Skeletal muscle tissue (tissue), 4 donors: ENCODE data around the gene NAXE. TPM values are rescaled to one million over a fixed set of nuclear protein-coding genes. Genes with fewer than 3 reads are reported as not detected.

Experiments
- H3K27ac ChIP-seq: one replicate; pipeline ENCODE4 v1.7.0; 2013; ENCODE audit warnings: mild to moderate bottlenecking, low read depth, low read length, inconsistent platforms
- H3K27me3 ChIP-seq, 3 donors: one replicate each; pipeline ENCODE4 v1.7.0; 2013; ENCODE audit warnings: low read length in 3 of 3; ENCODE audit not compliant: control insufficient read depth in 3 of 3, insufficient read depth in 3 of 3
- H3K36me3 ChIP-seq, 3 donors: one replicate each; pipeline ENCODE4 v1.7.0; 2013; ENCODE audit warnings: low read length in 3 of 3; ENCODE audit not compliant: control insufficient read depth in 3 of 3, insufficient read depth in 3 of 3
- H3K4me1 ChIP-seq, 3 donors: one replicate each; pipeline ENCODE4 v1.7.0; 2013; ENCODE audit warnings: low read length in 3 of 3, mild to moderate bottlenecking in 3 of 3; ENCODE audit not compliant: control insufficient read depth in 3 of 3, insufficient read depth in 3 of 3
- H3K4me3 ChIP-seq, 3 donors: one replicate each; pipeline ENCODE4 v1.7.0; 2013; ENCODE audit warnings: low read length in 3 of 3
- H3K9ac ChIP-seq, 3 donors: one replicate each; pipeline ENCODE4 v1.7.0; 2013; ENCODE audit warnings: low read length in 3 of 3, mild to moderate bottlenecking in 3 of 3, moderate library complexity in 2 of 3, low read depth in 1 of 3
- H3K9me3 ChIP-seq, 3 donors: one replicate each; pipeline ENCODE4 v1.7.0; 2013; ENCODE audit warnings: low read length in 3 of 3; ENCODE audit not compliant: control insufficient read depth in 3 of 3
- total RNA-seq: library from RNA; depleted of rRNA; stranded (reverse); fragments of >200 nt; gene quantifications from one replicate; pipeline ENCODE4 v1.2.3, GENCODE V29; 2014
- donor health status: Osteomylitis.

NAXE gene
- total RNA-seq, 1 donor from 2014 or later: 27.1 TPM

DNA sequence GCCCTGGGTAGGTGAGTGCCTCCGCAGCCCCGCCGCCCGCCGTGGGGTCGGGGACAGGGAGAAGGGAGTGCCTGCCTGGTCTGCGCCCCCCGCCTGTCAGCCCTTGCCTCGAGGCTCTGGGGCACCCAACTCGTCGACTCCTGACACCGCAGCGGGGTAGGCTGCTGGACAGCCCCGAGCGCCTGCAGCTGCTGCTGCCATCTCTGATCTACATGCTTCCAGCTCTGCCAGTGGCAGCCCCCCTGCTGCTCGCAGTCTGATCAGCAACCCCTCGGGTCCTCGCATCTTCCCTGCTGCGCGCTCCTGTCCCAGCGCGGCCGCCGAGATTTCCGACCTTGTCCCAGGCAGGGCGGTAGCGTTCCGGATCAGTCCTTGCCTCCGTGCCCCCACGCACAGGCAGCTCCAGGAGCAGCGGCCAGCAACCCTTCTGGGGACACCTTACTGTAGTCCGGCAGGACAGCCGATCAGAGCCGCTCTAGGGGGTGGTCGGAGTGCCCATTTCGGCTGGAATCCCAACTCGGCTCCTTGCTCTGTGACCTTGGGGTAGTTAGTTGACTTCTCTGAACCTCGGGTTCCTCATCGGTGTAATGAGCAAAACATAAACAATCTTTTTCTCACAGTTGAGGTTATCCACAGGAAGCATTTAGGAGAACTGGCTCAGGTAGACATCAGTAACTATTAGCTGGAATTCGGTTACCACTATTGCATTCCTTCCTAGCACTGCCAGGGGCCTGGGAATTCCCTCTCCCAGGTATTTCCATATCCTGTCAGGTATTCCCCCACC is 50.9 kb downstream of the NAXE start:
- peaks cover 17 to 34% (median 33%) of the 10 kb centered on the region in 3 donors for H3K4me1 ChIP-seq
- peaks cover 61 to 76% (median 68%) of the 10 kb centered on the region in 3 donors for H3K27me3 ChIP-seq
- H3K4me3 ChIP-seq: peak overlapping the region in 1 of 3 donors; percentile 41
- no peaks in the 10 kb centered on the region for H3K36me3 ChIP-seq
- no peak overlapping the region for H3K27ac ChIP-seq
- no peak overlapping the region for H3K9ac ChIP-seq
- no peaks in the 10 kb centered on the region for H3K9me3 ChIP-seq

- H3K4me1 ChIP-seq: peaks cover 17 to 34% (median 33%) of the 10 kb centered on the region in 3 donors
- no peak overlapping the region for H3K4me3 ChIP-seq
- no peaks in the 10 kb centered on the region for H3K9me3 ChIP-seq
- no peak overlapping the region for H3K9ac ChIP-seq
- H3K27me3 ChIP-seq: peaks cover 69 to 78% (median 73%) of the 10 kb centered on the region in 3 donors
- no peaks in the 10 kb centered on the region for H3K36me3 ChIP-seq
- no peak overlapping the region for H3K27ac ChIP-seq
These were observed 51.6 kb downstream of the NAXE start for GRCh38 chr1:156643049-156643777.

GRCh38 chr1:156643778-156644092 is 52.2 kb downstream of the NAXE start:
- no peak overlapping the region for H3K4me3 ChIP-seq
- H3K27me3 ChIP-seq: peaks cover 74 to 78% (median 76%) of the 10 kb centered on the region in 3 donors
- H3K27ac ChIP-seq: no peak overlapping the region
- H3K4me1 ChIP-seq: peaks cover 17 to 30% (median 28%) of the 10 kb centered on the region in 3 donors
- H3K36me3 ChIP-seq: no peaks in the 10 kb centered on the region
- no peak overlapping the region for H3K9ac ChIP-seq
- H3K9me3 ChIP-seq: no peaks in the 10 kb centered on the region

Other genes starting within 250 kb of the NAXE start
- gene RHBG, start 222.6 kb upstream of the NAXE start, total RNA-seq: not detected
- gene MEF2D, start 91.0 kb upstream of the NAXE start, total RNA-seq: 7.8 TPM
- gene IQGAP3, start 19.2 kb upstream of the NAXE start, total RNA-seq: 3.7 TPM
- not detected for gene TTC24, start 12.1 kb upstream of the NAXE start, total RNA-seq
- gene GPATCH4, start 9.7 kb downstream of the NAXE start, total RNA-seq: 10.4 TPM
- gene HAPLN2, start 27.6 kb downstream of the NAXE start, total RNA-seq: 0.52 TPM
- under 0.01 TPM for gene BCAN, start 50.3 kb downstream of the NAXE start, total RNA-seq
- gene NES, start 85.6 kb downstream of the NAXE start, total RNA-seq: 494 TPM
- gene CRABP2, start 113.8 kb downstream of the NAXE start, total RNA-seq: 57.4 TPM
- gene METTL25B, start 136.7 kb downstream of the NAXE start, total RNA-seq: 4.2 TPM
- 5.2 TPM for gene ISG20L2, start 137.0 kb downstream of the NAXE start, total RNA-seq
- 36.5 TPM for gene MRPL24, start 149.3 kb downstream of the NAXE start, total RNA-seq
- 61.6 TPM for gene HDGF, start 159.9 kb downstream of the NAXE start, total RNA-seq
- gene PRCC, start 175.8 kb downstream of the NAXE start, total RNA-seq: 9.9 TPM
- gene SH2D2A, start 225.1 kb downstream of the NAXE start, total RNA-seq: not detected